H1 (cell line): Measurements from ENCODE around the gene CPED1. TPM values are rescaled to one million over a fixed set of nuclear protein-coding genes. Genes with fewer than 3 reads are reported as not detected.

Source experiments
- CTCF ChIA-PET: fragments of 300-600 bp; sonication (Branson Sonifier 250); formaldehyde crosslinking; loops from one replicate; lab custom pipeline; 2021; ENCODE audit not compliant: partially characterized antibody; lab: Charles Lee
- POLR2A ChIA-PET: fragments of 300-600 bp; sonication (Branson Sonifier 250); formaldehyde crosslinking; loops from one replicate; lab custom pipeline; 2021; ENCODE audit warnings: inconsistent platforms; ENCODE audit not compliant: partially characterized antibody; lab: Charles Lee
- DNase-seq, 2 experiments: peaks; one replicate each; pipeline versions ENCODE4 v3.0.0 to v3.0.0-alpha.2; 2010 to 2022; ENCODE audit warnings: low spot score in 2 of 2, low read depth in 1 of 2, mixed read lengths in 1 of 2
- FAIRE-seq: peaks from 2 replicates; lab custom pipeline; 2011; peaks lifted over from hg19 to GRCh38; lab: Jason Lieb, UNC
- H2AFZ ChIP-seq: 2 replicates; pipeline ENCODE4 v1.8.1; 2012; ENCODE audit warnings: low read length, inconsistent platforms
- H2AK5ac ChIP-seq: 2 replicates; pipeline ENCODE4 v1.6.1; 2013; ENCODE audit warnings: low read depth, low read length
- H2BK120ac ChIP-seq: replicated peaks from 2 replicates; pipeline ENCODE3; 2013; ENCODE audit warnings: low read depth, low read length, inconsistent platforms
- H2BK12ac ChIP-seq: 2 replicates; pipeline ENCODE4 v1.6.1; 2013; ENCODE audit warnings: low read depth, low read length
- H2BK15ac ChIP-seq: 2 replicates; pipeline ENCODE4 v1.6.1; 2013; ENCODE audit warnings: low read length
- H2BK20ac ChIP-seq: 2 replicates; pipeline ENCODE4 v1.6.1; 2013; ENCODE audit warnings: low read length
- H2BK5ac ChIP-seq: 2 replicates; pipeline ENCODE4 v1.6.1; 2013; ENCODE audit warnings: low read depth, low read length
- H3K14ac ChIP-seq: 2 replicates; pipeline ENCODE4 v1.6.1; 2013; ENCODE audit warnings: inconsistent platforms; ENCODE audit not compliant: insufficient read length
- H3K18ac ChIP-seq: 2 replicates; pipeline ENCODE4 v1.6.1; 2013; ENCODE audit warnings: low read length; ENCODE audit errors: extremely low read depth
- H3K23ac ChIP-seq: 2 replicates; pipeline ENCODE4 v1.6.1; 2013; ENCODE audit warnings: inconsistent platforms; ENCODE audit not compliant: insufficient read length
- H3K23me2 ChIP-seq: 2 replicates; pipeline ENCODE4 v1.6.1; 2013; ENCODE audit warnings: low read depth, low read length
- H3K27ac ChIP-seq: 2 replicates; pipeline ENCODE4 v1.6.1; 2011; ENCODE audit warnings: low read depth, low read length, inconsistent platforms
- H3K27me3 ChIP-seq, 4 experiments: replicated peaks in 1 of 4; 1 replicate in 1 of 4; 2 replicates in 3 of 4; pipeline versions ENCODE4 v1.6.1 to v1.8.1; 2011 to 2013; ENCODE audit warnings: low read length in 3 of 4, mild to moderate bottlenecking in 3 of 4, inconsistent platforms in 2 of 4, mixed read lengths in 2 of 4, moderate library complexity in 1 of 4; ENCODE audit not compliant: control insufficient read depth in 3 of 4, insufficient read depth in 3 of 4; ENCODE audit errors: extremely low read depth in 1 of 4
- H3K36me3 ChIP-seq, 4 experiments: 2 replicates each; pipeline versions ENCODE4 v1.6.1 to v1.8.1; 2011 to 2013; ENCODE audit warnings: mild to moderate bottlenecking in 4 of 4, low read length in 3 of 4, moderate library complexity in 2 of 4, control low read depth in 1 of 4, inconsistent platforms in 1 of 4; ENCODE audit not compliant: insufficient read depth in 4 of 4, control insufficient read depth in 2 of 4
- H3K4ac ChIP-seq: replicated peaks from 2 replicates; pipeline ENCODE3; 2013; ENCODE audit warnings: low read length, low read depth, mixed read lengths, inconsistent platforms; ENCODE audit not compliant: insufficient read length
- H3K4me1 ChIP-seq, 4 experiments: replicated peaks in 1 of 4; 1 replicate in 1 of 4; 2 replicates in 3 of 4; pipeline versions ENCODE4 v1.6.1 to v1.8.1; 2011 to 2013; ENCODE audit warnings: low read length in 3 of 4, inconsistent platforms in 2 of 4, mixed read lengths in 1 of 4; ENCODE audit not compliant: insufficient read depth in 4 of 4, control insufficient read depth in 3 of 4
- H3K4me2 ChIP-seq, 2 experiments: 2 replicates each; pipeline versions ENCODE4 v1.6.1 to v1.8.1; 2011 to 2013; ENCODE audit warnings: low read depth in 2 of 2, low read length in 2 of 2, control low read depth in 1 of 2, inconsistent platforms in 1 of 2, mild to moderate bottlenecking in 1 of 2; ENCODE audit not compliant: insufficient read depth in 1 of 2
- H3K4me3 ChIP-seq, 4 experiments: fragments of 200-600, 300-600 bp in 1 of 4; sonication (generic), shearing (Covaris generic), sonication (Bioruptor Twin) in 1 of 4; 2 replicates each; pipeline versions ENCODE4 v1.5.1 to v1.8.1; 2011 to 2016; ENCODE audit warnings: low read length in 4 of 4, low read depth in 3 of 4, control low read depth in 2 of 4, inconsistent platforms in 2 of 4, mild to moderate bottlenecking in 2 of 4, mixed read lengths in 1 of 4, moderate library complexity in 1 of 4; ENCODE audit not compliant: insufficient read depth in 2 of 4; ENCODE audit errors: extremely low read depth in 1 of 4
- H3K56ac ChIP-seq: replicated peaks from 2 replicates; pipeline ENCODE3; 2013; ENCODE audit warnings: low read depth, mild to moderate bottlenecking, mixed read lengths, low read length, inconsistent platforms; ENCODE audit not compliant: insufficient read length
- H3K79me1 ChIP-seq: 2 replicates; pipeline ENCODE4 v1.6.1; 2013; ENCODE audit warnings: low read depth, low read length, control low read depth
- H3K79me2 ChIP-seq, 2 experiments: 2 replicates each; pipeline versions ENCODE4 v1.6.1 to v1.8.1; 2012 to 2013; ENCODE audit warnings: low read length in 2 of 2, mild to moderate bottlenecking in 2 of 2, inconsistent platforms in 1 of 2; ENCODE audit not compliant: insufficient read depth in 2 of 2, control insufficient read depth in 1 of 2
- H3K9ac ChIP-seq, 4 experiments: replicated peaks in 1 of 4; 1 replicate in 1 of 4; 2 replicates in 3 of 4; pipeline versions ENCODE4 v1.6.1 to v1.8.1; 2011 to 2013; ENCODE audit warnings: low read depth in 3 of 4, low read length in 3 of 4, control low read depth in 2 of 4, mild to moderate bottlenecking in 2 of 4, moderate library complexity in 2 of 4, inconsistent platforms in 1 of 4; ENCODE audit errors: extremely low read depth in 1 of 4
- H3K9me3 ChIP-seq, 2 experiments: 2 replicates each; pipeline versions ENCODE4 v1.6.1 to v1.8.1; 2012 to 2013; ENCODE audit warnings: mild to moderate bottlenecking in 2 of 2, moderate library complexity in 2 of 2, control low read depth in 1 of 2, inconsistent platforms in 1 of 2, low read depth in 1 of 2, low read length in 1 of 2, mixed read lengths in 1 of 2; ENCODE audit not compliant: insufficient read depth in 2 of 2
- H4K20me1 ChIP-seq, 2 experiments: replicated peaks in 1 of 2; 2 replicates each; pipeline versions ENCODE3 to v1.8.1; 2011 to 2013; ENCODE audit warnings: inconsistent platforms in 2 of 2, low read length in 2 of 2, mild to moderate bottlenecking in 1 of 2; ENCODE audit not compliant: insufficient read depth in 2 of 2, control insufficient read depth in 1 of 2
- H4K5ac ChIP-seq: 2 replicates; pipeline ENCODE4 v1.6.1; 2013; ENCODE audit warnings: low read length, low read depth, mixed read lengths, inconsistent platforms; ENCODE audit not compliant: insufficient read length
- H4K8ac ChIP-seq: 2 replicates; pipeline ENCODE4 v1.8.0; 2013; ENCODE audit warnings: mild to moderate bottlenecking, moderate library complexity, low read length, inconsistent platforms; ENCODE audit not compliant: insufficient read depth; ENCODE audit errors: extremely low read depth
- H4K91ac ChIP-seq: replicated peaks from 2 replicates; pipeline ENCODE3; 2013; ENCODE audit warnings: low read length, mixed read lengths, inconsistent platforms; ENCODE audit not compliant: insufficient read length
- ATF3 ChIP-seq: IDR thresholded peaks from 2 replicates; pipeline ENCODE4 v1.6.1; 2011; ENCODE audit warnings: low read depth, mild to moderate bottlenecking, low read length; ENCODE audit not compliant: insufficient read depth
- BCL11A ChIP-seq, 2 experiments: IDR thresholded peaks; one replicate each; pipeline ENCODE4 v1.6.1; 2011; ENCODE audit warnings: low read depth in 2 of 2, low read length in 2 of 2, mild to moderate bottlenecking in 2 of 2
- BRCA1 ChIP-seq: IDR thresholded peaks from 2 replicates; pipeline ENCODE4 v1.6.1; 2012; ENCODE audit warnings: low read depth, low read length, improper control_type of control experiment
- CBX5 ChIP-seq: fragments of 300-800, 300-1000 bp; sonication (generic); IDR thresholded peaks from 2 replicates; pipeline ENCODE4 v1.7.1; 2016; ENCODE audit warnings: antibody characterized with exemption, low read length, low read depth
- CHD2 ChIP-seq: IDR thresholded peaks from 2 replicates; pipeline ENCODE4 v1.6.1; 2012; ENCODE audit warnings: low read length, improper control_type of control experiment
- FOSL1 ChIP-seq: IDR thresholded peaks from 2 replicates; pipeline ENCODE4 v1.6.1; 2011; ENCODE audit warnings: mild to moderate bottlenecking, low read depth, low read length, moderate library complexity; ENCODE audit not compliant: insufficient read depth
- NANOG ChIP-seq: IDR thresholded peaks from 2 replicates; pipeline ENCODE4 v1.6.1; 2011; ENCODE audit warnings: low read length, low read depth, mild to moderate bottlenecking, inconsistent platforms; ENCODE audit not compliant: insufficient read depth, poor library complexity, severe bottlenecking
- SP4 ChIP-seq: IDR thresholded peaks from 2 replicates; pipeline ENCODE4 v1.6.1; 2012; ENCODE audit warnings: low read length, inconsistent platforms
- SRF ChIP-seq: IDR thresholded peaks from 2 replicates; pipeline ENCODE4 v1.6.1; 2011; ENCODE audit warnings: mild to moderate bottlenecking, low read depth, low read length, moderate library complexity
- TAF1 ChIP-seq: IDR thresholded peaks from 2 replicates; pipeline ENCODE4 v1.6.1; 2011; ENCODE audit warnings: mild to moderate bottlenecking, low read depth, low read length
- TAF7 ChIP-seq: optimal IDR thresholded peaks from 2 replicates; pipeline ENCODE3; 2011; ENCODE audit warnings: low read depth, mild to moderate bottlenecking, inconsistent platforms, low read length, moderate library complexity, borderline replicate concordance
- TEAD4 ChIP-seq: IDR thresholded peaks from 2 replicates; pipeline ENCODE4 v1.6.1; 2012; ENCODE audit warnings: low read depth, low read length, inconsistent platforms, mixed read lengths
- USF2 ChIP-seq: IDR thresholded peaks from 2 replicates; pipeline ENCODE4 v1.6.1; 2011; ENCODE audit warnings: low read length, improper control_type of control experiment
- YY1 ChIP-seq: IDR thresholded peaks from 2 replicates; pipeline ENCODE4 v1.6.1; 2011; ENCODE audit warnings: low read depth, mild to moderate bottlenecking, low read length
- WGBS, 2 experiments: shearing (Covaris generic) in 1 of 2; methylation state at CpG; one replicate each; pipeline versions ENCODE4 v1.1.6 to v1.1.7; 2013 to 2015; ENCODE audit warnings: low lambda C conversion rate in 2 of 2, mixed read lengths in 2 of 2, inconsistent platforms in 1 of 2, low coverage in 1 of 2, missing lambda C conversion rate in 1 of 2; ENCODE audit not compliant: insufficient replicate concordance in 2 of 2, insufficient coverage in 1 of 2, insufficient read length in 1 of 2; ENCODE audit errors: extremely low coverage in 1 of 2, missing lambda C conversion rate in 1 of 2; 5-methylcytosine and 5-hydroxymethylcytosine counted together
- polyA plus RNA-seq, 7 experiments: library from polyadenylated mRNA; depleted of rRNA in 3 of 7; stranded (reverse) in 5 of 7; unstranded in 2 of 7; fragments of >200 nt in 5 of 7; fragments of 200-250 nt in 2 of 7; gene quantifications; 1 replicate in 5 of 7; 2 replicates in 1 of 7; 4 replicates in 1 of 7; pipeline versions ENCODE4 v1.2.1 to v1.2.3, GENCODE V29; 2011 to 2013; ENCODE audit warnings: missing spikeins in 2 of 7, mixed read lengths in 2 of 7
- total RNA-seq: library from RNA; stranded (reverse); fragmentation: NEBNext Ultra II Directional; extraction: Animal tissue kit (Norgen Biotek cat#: 25700); gene quantifications from 2 replicates; pipeline ENCODE4 v1.2.1, GENCODE V29; 2021

The CPED1 gene
- total and polyA plus RNA-seq, 2 of the 8 experiments (the other 6 are each of a cell fraction or from before 2014, with no cell fraction given), result 0.08 to 0.39 TPM

DNA sequence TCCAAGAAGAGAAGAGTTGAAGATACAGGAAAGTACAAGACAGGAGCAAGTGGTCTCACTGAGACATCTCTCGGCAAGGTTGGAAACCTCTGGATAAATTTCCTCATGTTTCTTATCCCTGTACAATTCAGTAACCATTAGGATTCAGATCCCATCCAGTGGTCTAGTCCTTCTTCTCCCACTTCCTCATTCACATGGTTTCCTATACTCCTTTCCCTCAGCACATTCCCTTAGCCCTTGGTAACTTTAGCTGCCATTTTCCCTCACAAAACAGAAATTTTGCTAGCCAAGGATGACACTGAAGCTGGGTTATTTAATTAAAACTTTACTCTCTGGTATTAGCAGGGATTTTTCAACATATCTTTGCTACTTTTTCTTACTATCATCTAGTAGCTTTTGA is 82.6 kb downstream of the CPED1 start:
- H3K36me3 ChIP-seq, result no peaks in the 10 kb centered on the region
- no peak overlapping the region for H2BK120ac ChIP-seq
- ChIA-PET POLR2A (no interaction called here), CTCF (interaction anchor here (1.6 to 4.2 kb wide), 3 partner anchors 11 to 279 kb away, joined by 3 to 23 read pairs (median 18); partner anchors contain the start of gene CPED1)
- H3K4me3 ChIP-seq, result no peak overlapping the region
- H3K4me2 ChIP-seq, result no peak overlapping the region
- no peak overlapping the region for H2AK5ac ChIP-seq
- H4K5ac ChIP-seq, result no peak overlapping the region
- no peak overlapping the region for H4K8ac ChIP-seq
- no peak for FAIRE-seq
- no peaks in the 10 kb centered on the region for H4K20me1 ChIP-seq
- no peak overlapping the region for H2AFZ ChIP-seq
- peaks cover 2% of the 10 kb centered on the region; the same call in 1 of the 2 replicates for H3K23me2 ChIP-seq
- no peak overlapping the region for H3K27ac ChIP-seq
- H3K18ac ChIP-seq, result no peak overlapping the region
- no peak overlapping the region for H3K23ac ChIP-seq
- H3K4ac ChIP-seq, result no peak overlapping the region
- 95% methylated on average over 1 of the region's 1 CpG; no CpG with 5 or more reads in 1 of the 2 experiments for WGBS, 2 experiments
- H3K27me3 ChIP-seq, result no peaks in the 10 kb centered on the region
- no peak overlapping the region for H2BK12ac ChIP-seq
- no peak overlapping the region for H2BK5ac ChIP-seq
- H3K14ac ChIP-seq, result no peak overlapping the region
- no peaks in the 10 kb centered on the region for H3K9me3 ChIP-seq
- DNase-seq, result no peak
- no peak overlapping the region for H3K56ac ChIP-seq
- no peak overlapping the region for H2BK15ac ChIP-seq
- no peak overlapping the region for H4K91ac ChIP-seq
- H3K79me2 ChIP-seq, result no peaks in the 10 kb centered on the region
- no peaks in the 10 kb centered on the region for H3K79me1 ChIP-seq
- H3K4me1 ChIP-seq, result no peaks in the 10 kb centered on the region
- no peak overlapping the region for H2BK20ac ChIP-seq
- no peak overlapping the region for H3K9ac ChIP-seq
- TF ChIP-seq YY1 (no peak), FOSL1 (no peak), USF2 (no peak), CBX5 (no peak), TEAD4 (no peak), ATF3 (no peak), CHD2 (no peak), NANOG (no peak), SP4 (no peak), TAF7 (no peak), SRF (no peak), BCL11A (IDR thresholded peaks at IDR 0.05; ENCODE audit: low read depth in 2 of 2, low read length in 2 of 2) (no peak), TAF1 (no peak), BRCA1 (no peak)
